Fibroblast of lung (primary cell): ENCODE measurements around the gene WARS2.

ENCODE experiments used
- CTCF ChIP-seq, 2 donors: IDR thresholded peaks in 1 of 2; conservative IDR thresholded peaks in 1 of 2; 1 replicate in 1 of 2; 2 replicates in 1 of 2; pipeline ENCODE4 v1.5.1; 2011 to 2012; ENCODE audit warnings: low read length in 2 of 2, control low read depth in 1 of 2, inconsistent platforms in 1 of 2, low read depth in 1 of 2, mild to moderate bottlenecking in 1 of 2
- EZH2 ChIP-seq: IDR thresholded peaks from 2 replicates; pipeline ENCODE4 v1.5.1; 2012; ENCODE audit warnings: low read length, control low read depth, mild to moderate bottlenecking; ENCODE audit errors: missing control alignments

GRCh38 chr1:119114786-119115185 is 25.7 kb downstream of the WARS2 start:
- no peak for TF ChIP-seq CTCF (conservative IDR thresholded peaks at IDR 0.05 in 1 of 2, IDR thresholded peaks at IDR 0.05 in 1 of 2; ENCODE audit: low read depth in 1 of 2, low read length in 2 of 2)
- TF ChIP-seq EZH2: no peak
